Progenitor cell of endocrine pancreas (in vitro differentiated cells): ENCODE measurements around the gene KCNQ1. TPM values are rescaled to one million over a fixed set of nuclear protein-coding genes. Genes with fewer than 3 reads are reported as not detected.

Experiments
- DNase-seq: peaks from one replicate; pipeline ENCODE4 v3.0.0; 2021; ENCODE audit warnings: low spot score; ENCODE audit not compliant: unreplicated experiment
- H3K27ac Mint-ChIP-seq: 2 replicates; pipeline ENCODE4 v1.8.0; 2021; ENCODE audit warnings: mild to moderate bottlenecking, moderate library complexity, mixed read lengths
- H3K27me3 Mint-ChIP-seq: 2 replicates; pipeline ENCODE4 v1.8.0; 2021; ENCODE audit warnings: mixed read lengths
- H3K36me3 Mint-ChIP-seq: 2 replicates; pipeline ENCODE4 v1.8.0; 2022; ENCODE audit warnings: mixed read lengths; ENCODE audit not compliant: insufficient read depth
- H3K4me1 Mint-ChIP-seq: 2 replicates; pipeline ENCODE4 v1.8.0; 2021; ENCODE audit warnings: low read depth, mixed read lengths
- H3K4me3 Mint-ChIP-seq: 2 replicates; pipeline ENCODE4 v1.8.0; 2021; ENCODE audit warnings: low read depth, mild to moderate bottlenecking, moderate library complexity, mixed read lengths
- H3K9me3 Mint-ChIP-seq: 2 replicates; pipeline ENCODE4 v1.8.0; 2021; ENCODE audit warnings: low read depth, mixed read lengths
- CTCF ChIP-seq: fragments of 200-600 bp; sonication (generic); IDR thresholded peaks from one replicate; pipeline ENCODE4 v1.5.0; 2021; ENCODE audit warnings: antibody characterized with exemption, mild to moderate bottlenecking; ENCODE audit not compliant: unreplicated experiment
- total RNA-seq: library from RNA; stranded (reverse); gene quantifications from 2 replicates; pipeline ENCODE4 v1.2.1, GENCODE V29; 2021

The KCNQ1 gene
- total RNA-seq, 1 donor from 2014 or later = 3.3 TPM

GRCh38 chr11:2714463-2714800 lies 269.6 kb downstream of the KCNQ1 start:
- H3K4me1 Mint-ChIP-seq = peaks cover 14% of the 10 kb centered on the region
- DNase-seq = no peak
- H3K36me3 Mint-ChIP-seq = no peaks in the 10 kb centered on the region
- H3K4me3 Mint-ChIP-seq = no peak overlapping the region
- no peak overlapping the region for H3K27ac Mint-ChIP-seq
- TF ChIP-seq CTCF = no peak
- H3K27me3 Mint-ChIP-seq = peaks cover 8% of the 10 kb centered on the region
- peaks cover 12% of the 10 kb centered on the region for H3K9me3 Mint-ChIP-seq

- peaks cover 17% of the 10 kb centered on the region for H3K4me1 Mint-ChIP-seq
- no peak overlapping the region for H3K4me3 Mint-ChIP-seq
- peaks cover 6% of the 10 kb centered on the region for H3K27me3 Mint-ChIP-seq
- peaks cover 11% of the 10 kb centered on the region for H3K9me3 Mint-ChIP-seq
- no peak for DNase-seq
- no peaks in the 10 kb centered on the region for H3K36me3 Mint-ChIP-seq
- no peak for TF ChIP-seq CTCF
- H3K27ac Mint-ChIP-seq = no peak overlapping the region
Measured at GRCh38 chr11:2714871-2715270, 270.1 kb downstream of the KCNQ1 start.

GRCh38 chr11:2715716-2716350 lies 271.0 kb downstream of the KCNQ1 start:
- no peak for TF ChIP-seq CTCF
- no peak overlapping the region for H3K4me3 Mint-ChIP-seq
- H3K9me3 Mint-ChIP-seq = peaks cover 1% of the 10 kb centered on the region
- no peak for DNase-seq
- H3K27me3 Mint-ChIP-seq = peaks cover 6% of the 10 kb centered on the region
- peaks cover 18% of the 10 kb centered on the region for H3K4me1 Mint-ChIP-seq
- H3K27ac Mint-ChIP-seq = peak overlapping the region; percentile 70
- H3K36me3 Mint-ChIP-seq = no peaks in the 10 kb centered on the region

- no peaks in the 10 kb centered on the region for H3K36me3 Mint-ChIP-seq
- no peak overlapping the region for H3K4me3 Mint-ChIP-seq
- H3K27ac Mint-ChIP-seq = no peak overlapping the region
- no peaks in the 10 kb centered on the region for H3K9me3 Mint-ChIP-seq
- DNase-seq = no peak
- peaks cover 18% of the 10 kb centered on the region for H3K4me1 Mint-ChIP-seq
- no peak for TF ChIP-seq CTCF
- peaks cover 6% of the 10 kb centered on the region for H3K27me3 Mint-ChIP-seq
Measured at GRCh38 chr11:2716376-2717095, 271.7 kb downstream of the KCNQ1 start.

GRCh38 chr11:2717561-2718325 lies 272.9 kb downstream of the KCNQ1 start:
- peaks cover 11% of the 10 kb centered on the region for H3K27me3 Mint-ChIP-seq
- no peaks in the 10 kb centered on the region for H3K36me3 Mint-ChIP-seq
- no peak overlapping the region for H3K4me3 Mint-ChIP-seq
- H3K4me1 Mint-ChIP-seq = peaks cover 20% of the 10 kb centered on the region
- DNase-seq = no peak
- peak overlapping the region; percentile 60 for H3K27ac Mint-ChIP-seq
- H3K9me3 Mint-ChIP-seq = no peaks in the 10 kb centered on the region
- TF ChIP-seq CTCF = no peak
